Measurements from ENCODE around the gene GPSM3. TPM values are rescaled to one million over a fixed set of nuclear protein-coding genes. Genes with fewer than 3 reads are reported as not detected.

The GPSM3 gene
- total and polyA plus RNA-seq, 2 of the 13 experiments (the other 11 are each of a cell fraction or from before 2014, with no cell fraction given) = 0.18 to 6.2 TPM

- TF ChIP-seq, protein P1, sequence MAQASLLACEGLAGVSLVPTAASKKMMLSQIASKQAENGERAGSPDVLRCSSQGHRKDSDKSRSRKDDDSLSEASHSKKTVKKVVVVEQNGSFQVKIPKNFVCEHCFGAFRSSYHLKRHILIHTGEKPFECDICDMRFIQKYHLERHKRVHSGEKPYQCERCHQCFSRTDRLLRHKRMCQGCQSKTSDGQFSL (CRISPR knock-in tag; IDR thresholded peaks at IDR 0.05) = peak; percentile 30; the same call in 1 of the 2 replicates
- TF ChIP-seq NONO (IDR thresholded peaks at IDR 0.05) = no peak
- TF ChIP-seq NONO (CRISPR knock-in tag; conservative IDR thresholded peaks at IDR 0.05) = no peak
- TF ChIP-seq TARDBP (CRISPR knock-in tag; IDR thresholded peaks at IDR 0.05) = no peak
- TF ChIP-seq KAT7 (CRISPR knock-in tag; IDR thresholded peaks at IDR 0.05; ENCODE audit: borderline replicate concordance) = 0 out of 2 replicates have a peak, but pooled peaks have one; percentile 38
- no peak for TF ChIP-seq NR2F2 (IDR thresholded peaks at IDR 0.05; ENCODE audit: borderline replicate concordance, low read depth)
- TF ChIP-seq ZNF263 (CRISPR knock-in tag; IDR thresholded peaks at IDR 0.05) = no peak
- TF ChIP-seq KDM2A (CRISPR knock-in tag; IDR thresholded peaks at IDR 0.05; ENCODE audit: borderline replicate concordance, low read depth) = no peak
- no peak for TF ChIP-seq ZNF589 (CRISPR knock-in tag; conservative IDR thresholded peaks at IDR 0.05)
- TF ChIP-seq ZNF883 (CRISPR knock-in tag; IDR thresholded peaks at IDR 0.05; ENCODE audit: not compliant biosample characterization) = no peak
- no peak for TF ChIP-seq SATB2 (CRISPR knock-in tag; IDR thresholded peaks at IDR 0.05)
- TF ChIP-seq MAFG (CRISPR knock-in tag; IDR thresholded peaks at IDR 0.05) = no peak
- peak; percentile 85 for TF ChIP-seq PATZ1 (CRISPR knock-in tag; IDR thresholded peaks at IDR 0.05)
- no peak for TF ChIP-seq FOXK2 (IDR thresholded peaks at IDR 0.05)
- TF ChIP-seq, protein P2, sequence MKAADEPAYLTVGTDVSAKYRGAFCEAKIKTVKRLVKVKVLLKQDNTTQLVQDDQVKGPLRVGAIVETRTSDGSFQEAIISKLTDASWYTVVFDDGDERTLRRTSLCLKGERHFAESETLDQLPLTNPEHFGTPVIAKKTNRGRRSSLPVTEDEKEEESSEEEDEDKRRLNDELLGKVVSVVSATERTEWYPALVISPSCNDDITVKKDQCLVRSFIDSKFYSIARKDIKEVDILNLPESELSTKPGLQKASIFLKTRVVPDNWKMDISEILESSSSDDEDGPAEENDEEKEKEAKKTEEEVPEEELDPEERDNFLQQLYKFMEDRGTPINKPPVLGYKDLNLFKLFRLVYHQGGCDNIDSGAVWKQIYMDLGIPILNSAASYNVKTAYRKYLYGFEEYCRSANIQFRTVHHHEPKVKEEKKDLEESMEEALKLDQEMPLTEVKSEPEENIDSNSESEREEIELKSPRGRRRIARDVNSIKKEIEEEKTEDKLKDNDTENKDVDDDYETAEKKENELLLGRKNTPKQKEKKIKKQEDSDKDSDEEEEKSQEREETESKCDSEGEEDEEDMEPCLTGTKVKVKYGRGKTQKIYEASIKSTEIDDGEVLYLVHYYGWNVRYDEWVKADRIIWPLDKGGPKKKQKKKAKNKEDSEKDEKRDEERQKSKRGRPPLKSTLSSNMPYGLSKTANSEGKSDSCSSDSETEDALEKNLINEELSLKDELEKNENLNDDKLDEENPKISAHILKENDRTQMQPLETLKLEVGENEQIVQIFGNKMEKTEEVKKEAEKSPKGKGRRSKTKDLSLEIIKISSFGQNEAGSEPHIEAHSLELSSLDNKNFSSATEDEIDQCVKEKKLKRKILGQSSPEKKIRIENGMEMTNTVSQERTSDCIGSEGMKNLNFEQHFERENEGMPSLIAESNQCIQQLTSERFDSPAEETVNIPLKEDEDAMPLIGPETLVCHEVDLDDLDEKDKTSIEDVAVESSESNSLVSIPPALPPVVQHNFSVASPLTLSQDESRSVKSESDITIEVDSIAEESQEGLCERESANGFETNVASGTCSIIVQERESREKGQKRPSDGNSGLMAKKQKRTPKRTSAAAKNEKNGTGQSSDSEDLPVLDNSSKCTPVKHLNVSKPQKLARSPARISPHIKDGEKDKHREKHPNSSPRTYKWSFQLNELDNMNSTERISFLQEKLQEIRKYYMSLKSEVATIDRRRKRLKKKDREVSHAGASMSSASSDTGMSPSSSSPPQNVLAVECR (CRISPR knock-in tag; IDR thresholded peaks at IDR 0.05; ENCODE audit: borderline replicate concordance) = 0 out of 2 replicates have a peak, but pooled peaks have one; percentile 16
- no peak for TF ChIP-seq ZNF572 (CRISPR knock-in tag; IDR thresholded peaks at IDR 0.05)
- TF ChIP-seq PHF21A (CRISPR knock-in tag; IDR thresholded peaks at IDR 0.05) = no peak
- TF ChIP-seq SMC3 (IDR thresholded peaks at IDR 0.05; ENCODE audit: low read length) = no peak
- TF ChIP-seq TOE1 (CRISPR knock-in tag; IDR thresholded peaks at IDR 0.05) = no peak
- TF ChIP-seq ZNF607 (CRISPR knock-in tag; IDR thresholded peaks at IDR 0.05; ENCODE audit: borderline replicate concordance) = no peak
- no peak for TF ChIP-seq ZNF761 (CRISPR knock-in tag; conservative IDR thresholded peaks at IDR 0.05)
- TF ChIP-seq SRY (CRISPR knock-in tag; IDR thresholded peaks at IDR 0.05) = 0 out of 2 replicates have a peak, but pooled peaks have one; percentile 16
- TF ChIP-seq HOXA9 (CRISPR knock-in tag; IDR thresholded peaks at IDR 0.05; ENCODE audit: borderline replicate concordance) = no peak
- TF ChIP-seq EHMT2 (IDR thresholded peaks at IDR 0.05; ENCODE audit: borderline replicate concordance, low read depth, low read length) = no peak
- no peak for TF ChIP-seq ZNF879 (CRISPR knock-in tag; IDR thresholded peaks at IDR 0.05)
- no peak for TF ChIP-seq ZNF264 (CRISPR knock-in tag; IDR thresholded peaks at IDR 0.05)
These were observed 3.2 kb downstream of the GPSM3 start (continued) for GRCh38 chr6:32189069-32189741.
